Natural killer cell (primary cell): ENCODE results near the gene AUTS2. TPM values are rescaled to one million over a fixed set of nuclear protein-coding genes. Genes with fewer than 3 reads are reported as not detected.
"Not testable (repeated sequence)": the region's sequence is repeated elsewhere in the genome, so short reads cannot be mapped to it uniquely, and the experiment has no call there.

Source experiments
- ATAC-seq, 3 donors: fragments of 150-1000 bp in 2 of 3; fragments of 200-7000 bp in 1 of 3; cut with Tn5 transposase; 1 replicate in 1 of 3; 2 replicates in 2 of 3; pipeline ENCODE4 v1.10.0; 2021; ENCODE audit warnings: mild to moderate bottlenecking in 2 of 3, moderate library complexity in 2 of 3
- DNase-seq, 2 donors: peaks; one replicate each; pipeline versions ENCODE4 v3.0.0 to v3.0.0-alpha.2; 2013 to 2021; ENCODE audit warnings: mixed read lengths in 1 of 2
- H3K27ac ChIP-seq: one replicate; pipeline ENCODE4 v1.5.1; 2013; ENCODE audit warnings: mild to moderate bottlenecking, low read length
- H3K27me3 ChIP-seq: one replicate; pipeline ENCODE4 v1.6.1; 2013; ENCODE audit warnings: low read length; ENCODE audit not compliant: control insufficient read depth, insufficient read depth
- H3K36me3 ChIP-seq: one replicate; pipeline ENCODE4 v1.6.1; 2013; ENCODE audit warnings: low read length; ENCODE audit not compliant: control insufficient read depth, insufficient read depth
- H3K4me1 ChIP-seq: one replicate; pipeline ENCODE4 v1.6.1; 2013; ENCODE audit warnings: low read length; ENCODE audit not compliant: control insufficient read depth, insufficient read depth
- H3K4me3 ChIP-seq: one replicate; pipeline ENCODE4 v1.5.1; 2013; ENCODE audit warnings: low read length
- H3K9me3 ChIP-seq: one replicate; pipeline ENCODE4 v1.6.1; 2013; ENCODE audit warnings: low read length; ENCODE audit not compliant: control insufficient read depth, insufficient read depth
- H3K27ac Mint-ChIP-seq, 2 donors: one replicate each; pipeline ENCODE4 v1.8.0; 2022; ENCODE audit warnings: mild to moderate bottlenecking in 2 of 2, mixed read lengths in 2 of 2, moderate library complexity in 1 of 2
- H3K27me3 Mint-ChIP-seq, 2 donors: one replicate each; pipeline ENCODE4 v1.8.0; 2022; ENCODE audit warnings: low read depth in 2 of 2, mixed read lengths in 2 of 2
- H3K36me3 Mint-ChIP-seq: one replicate; pipeline ENCODE4 v1.8.0; 2022; ENCODE audit warnings: mixed read lengths
- H3K4me1 Mint-ChIP-seq, 2 donors: one replicate each; pipeline ENCODE4 v1.8.0; 2022; ENCODE audit warnings: mixed read lengths in 2 of 2
- H3K4me3 Mint-ChIP-seq: one replicate; pipeline ENCODE4 v1.8.0; 2022; ENCODE audit warnings: mild to moderate bottlenecking, moderate library complexity, mixed read lengths
- H3K9me3 Mint-ChIP-seq, 2 donors: one replicate each; pipeline ENCODE4 v1.8.0; 2022; ENCODE audit warnings: mixed read lengths in 2 of 2
- CTCF ChIP-seq: fragments of 200-600 bp; IDR thresholded peaks from one replicate; pipeline ENCODE4 v1.8.0; 2022; ENCODE audit warnings: antibody characterized with exemption
- WGBS: methylation state at CpG from one replicate; pipeline ENCODE4 v1.1.7; 2013; ENCODE audit warnings: missing lambda C conversion rate; ENCODE audit not compliant: insufficient coverage; 5-methylcytosine and 5-hydroxymethylcytosine counted together
- intact Hi-C: fragments of 100-400 bp; cut with micrococcal nuclease; formaldehyde crosslinking; loops from one replicate; pipeline ENCODE4 v1.14.2; 2022
- total RNA-seq, 4 donors: library from RNA; stranded (reverse); fragments of 120-200 nt in 1 of 4; gene quantifications; one replicate each; pipeline versions ENCODE4 v1.2.3 to v1.2.4, GENCODE V29; 2013 to 2022

Gene AUTS2
- total RNA-seq, 3 donors from 2014 or later (not counting 1 experiment from before 2014, with no cell fraction given): 147 to 197 (median 155) TPM

GRCh38 chr7:69780379-69780778 lies 182.1 kb downstream of the AUTS2 start:
- TF ChIP-seq CTCF: no peak
- intact Hi-C loops: no loop called here
- 100% methylated on average over 1 of the region's 1 CpG for whole genome bisulfite sequencing
- no peaks in the 10 kb centered on the region for H3K4me1 Mint-ChIP-seq
- no peak overlapping the region for H3K4me3 Mint-ChIP-seq
- Histone ChIP-seq H3K36me3 (no peaks in the 10 kb centered on the region), H3K4me1 (no peaks in the 10 kb centered on the region), H3K27me3 (no peaks in the 10 kb centered on the region), H3K4me3 (no peak overlapping the region), H3K9me3 (no peaks in the 10 kb centered on the region), H3K27ac (no peak overlapping the region)
- DNase-seq (no peak), ATAC-seq (no peak)
- H3K36me3 Mint-ChIP-seq: no peaks in the 10 kb centered on the region
- H3K9me3 Mint-ChIP-seq: no peaks in the 10 kb centered on the region
- H3K27ac Mint-ChIP-seq: no peak overlapping the region
- no peaks in the 10 kb centered on the region for H3K27me3 Mint-ChIP-seq

GRCh38 chr7:69781412-69781846 lies 183.2 kb downstream of the AUTS2 start:
- no peak overlapping the region for H3K27ac Mint-ChIP-seq
- Histone ChIP-seq H3K36me3 (no peaks in the 10 kb centered on the region), H3K27me3 (no peaks in the 10 kb centered on the region), H3K4me3 (no peak overlapping the region), H3K4me1 (no peaks in the 10 kb centered on the region), H3K27ac (no peak overlapping the region), H3K9me3 (no peaks in the 10 kb centered on the region)
- intact Hi-C loops: no loop called here
- TF ChIP-seq CTCF: no peak
- ATAC-seq (no peak), DNase-seq (no peak)
- H3K36me3 Mint-ChIP-seq: no peaks in the 10 kb centered on the region
- 100% methylated on average over 3 of the region's 3 CpGs for WGBS
- H3K27me3 Mint-ChIP-seq: no peaks in the 10 kb centered on the region
- H3K4me3 Mint-ChIP-seq: no peak overlapping the region
- H3K4me1 Mint-ChIP-seq: no peaks in the 10 kb centered on the region
- no peaks in the 10 kb centered on the region for H3K9me3 Mint-ChIP-seq

GRCh38 chr7:69782917-69783684 lies 184.8 kb downstream of the AUTS2 start:
- Histone ChIP-seq H3K4me3 (no peak overlapping the region), H3K4me1 (no peaks in the 10 kb centered on the region), H3K36me3 (no peaks in the 10 kb centered on the region), H3K9me3 (no peaks in the 10 kb centered on the region), H3K27ac (no peak overlapping the region), H3K27me3 (no peaks in the 10 kb centered on the region)
- 96% methylated on average over 7 of the region's 7 CpGs for WGBS
- no peaks in the 10 kb centered on the region for H3K9me3 Mint-ChIP-seq
- H3K36me3 Mint-ChIP-seq: no peaks in the 10 kb centered on the region
- no peak overlapping the region for H3K4me3 Mint-ChIP-seq
- no peak for TF ChIP-seq CTCF
- ATAC-seq: no peak
- intact Hi-C loops: no loop called here
- no peak for DNase-seq
- no peak overlapping the region for H3K27ac Mint-ChIP-seq
- no peaks in the 10 kb centered on the region for H3K4me1 Mint-ChIP-seq
- H3K27me3 Mint-ChIP-seq: no peaks in the 10 kb centered on the region

GRCh38 chr7:69786130-69786529 lies 187.9 kb downstream of the AUTS2 start:
- intact Hi-C loops, H3K36me3 Mint-ChIP-seq, H3K4me1 ChIP-seq, H3K36me3 ChIP-seq, H3K27ac Mint-ChIP-seq, H3K27ac ChIP-seq, ATAC-seq, H3K9me3 ChIP-seq, H3K4me3 Mint-ChIP-seq, H3K9me3 Mint-ChIP-seq, DNase-seq, H3K27me3 Mint-ChIP-seq, H3K4me3 ChIP-seq, H3K27me3 ChIP-seq: not testable (repeated sequence)
- H3K4me1 Mint-ChIP-seq: peaks cover 11 to 12% of the 10 kb centered on the region in 2 donors
- WGBS: 99% methylated on average over 6 of the region's 6 CpGs
